H9 (cell line): ENCODE data around the gene NUMA1. TPM values are rescaled to one million over a fixed set of nuclear protein-coding genes. Genes with fewer than 3 reads are reported as not detected.

Experiments
- DNase-seq: peaks from one replicate; pipeline ENCODE4 v3.0.0-alpha.2; 2017
- H2AFZ ChIP-seq: one replicate; pipeline ENCODE4 v1.6.1; 2013; ENCODE audit warnings: mild to moderate bottlenecking, low read length, control low read depth, moderate library complexity
- H2AK5ac ChIP-seq: 2 replicates; pipeline ENCODE4 v1.6.1; 2013; ENCODE audit warnings: low read length, control low read depth, mixed read lengths; ENCODE audit not compliant: insufficient read length
- H2BK120ac ChIP-seq: one replicate; pipeline ENCODE4 v1.6.1; 2013; ENCODE audit warnings: low read depth, mild to moderate bottlenecking, low read length, control low read depth, inconsistent platforms; ENCODE audit not compliant: poor library complexity, severe bottlenecking
- H2BK12ac ChIP-seq: 2 replicates; pipeline ENCODE4 v1.6.1; 2013; ENCODE audit warnings: low read length, control low read depth, mixed read lengths, low read depth; ENCODE audit not compliant: insufficient read length
- H2BK15ac ChIP-seq: 2 replicates; pipeline ENCODE4 v1.6.1; 2013; ENCODE audit warnings: low read depth, low read length, control low read depth
- H2BK20ac ChIP-seq: one replicate; pipeline ENCODE4 v1.6.1; 2013; ENCODE audit warnings: low read depth, mild to moderate bottlenecking, low read length, control low read depth, inconsistent platforms; ENCODE audit not compliant: poor library complexity, severe bottlenecking
- H2BK5ac ChIP-seq: 2 replicates; pipeline ENCODE4 v1.6.1; 2013; ENCODE audit warnings: low read length, control low read depth, mixed read lengths; ENCODE audit not compliant: insufficient read length
- H3K14ac ChIP-seq: 2 replicates; pipeline ENCODE4 v1.6.1; 2013; ENCODE audit warnings: low read length, control low read depth; ENCODE audit not compliant: insufficient read depth
- H3K18ac ChIP-seq: 2 replicates; pipeline ENCODE4 v1.6.1; 2013; ENCODE audit warnings: low read depth, mild to moderate bottlenecking, mixed read lengths, low read length, control low read depth; ENCODE audit not compliant: insufficient read length
- H3K23ac ChIP-seq: 2 replicates; pipeline ENCODE4 v1.6.1; 2013; ENCODE audit warnings: low read length, control low read depth, mixed read lengths, low read depth; ENCODE audit not compliant: insufficient read length
- H3K23me2 ChIP-seq: 2 replicates; pipeline ENCODE4 v1.6.1; 2013; ENCODE audit warnings: low read depth, mild to moderate bottlenecking, mixed read lengths, low read length, control low read depth; ENCODE audit not compliant: insufficient read length, poor library complexity, severe bottlenecking
- H3K27ac ChIP-seq: 2 replicates; pipeline ENCODE4 v1.5.1; 2013; ENCODE audit warnings: low read length, control low read depth, mixed read lengths, low read depth; ENCODE audit not compliant: insufficient read length
- H3K27me3 ChIP-seq: 2 replicates; pipeline ENCODE4 v1.6.1; 2013; ENCODE audit warnings: low read length, control low read depth, inconsistent platforms; ENCODE audit not compliant: insufficient read depth
- H3K4ac ChIP-seq: 2 replicates; pipeline ENCODE4 v1.6.1; 2013; ENCODE audit warnings: low read depth, mild to moderate bottlenecking, control low read depth, inconsistent platforms, low read length, moderate library complexity
- H3K4me1 ChIP-seq: 2 replicates; pipeline ENCODE4 v1.6.1; 2013; ENCODE audit warnings: low read length, control low read depth, inconsistent platforms; ENCODE audit not compliant: insufficient read depth
- H3K4me2 ChIP-seq: 2 replicates; pipeline ENCODE4 v1.6.1; 2013; ENCODE audit warnings: low read length, control low read depth, mixed read lengths; ENCODE audit not compliant: insufficient read length, insufficient read depth
- H3K56ac ChIP-seq: 2 replicates; pipeline ENCODE4 v1.6.1; 2013; ENCODE audit warnings: low read depth, mild to moderate bottlenecking, mixed read lengths, low read length, control low read depth; ENCODE audit not compliant: insufficient read length
- H3K79me1 ChIP-seq: 2 replicates; pipeline ENCODE4 v1.6.1; 2013; ENCODE audit warnings: low read depth, mild to moderate bottlenecking, moderate library complexity, low read length, control low read depth, inconsistent platforms; ENCODE audit not compliant: insufficient read depth, poor library complexity, severe bottlenecking
- H3K79me2 ChIP-seq: 2 replicates; pipeline ENCODE4 v1.6.1; 2013; ENCODE audit warnings: low read length, control low read depth, inconsistent platforms; ENCODE audit not compliant: insufficient read depth
- H3K9ac ChIP-seq: 2 replicates; pipeline ENCODE4 v1.6.1; 2013; ENCODE audit warnings: low read length, control low read depth, mixed read lengths; ENCODE audit not compliant: insufficient read length; ENCODE audit errors: extremely low read depth
- H3K9me3 ChIP-seq: one replicate; pipeline ENCODE4 v1.6.1; 2013; ENCODE audit warnings: low read depth, low read length, inconsistent platforms; ENCODE audit not compliant: control insufficient read depth
- H3T11ph ChIP-seq: one replicate; pipeline ENCODE4 v1.6.1; 2013; ENCODE audit warnings: mild to moderate bottlenecking, low read length, control low read depth, inconsistent platforms
- H4K20me1 ChIP-seq: one replicate; pipeline ENCODE4 v1.6.1; 2013; ENCODE audit not compliant: control insufficient read depth, insufficient read length, insufficient read depth
- H4K5ac ChIP-seq: 2 replicates; pipeline ENCODE4 v1.6.1; 2013; ENCODE audit warnings: low read depth, mild to moderate bottlenecking, mixed read lengths, low read length, control low read depth; ENCODE audit not compliant: insufficient read length
- H4K8ac ChIP-seq: replicated peaks from 2 replicates; pipeline ENCODE4 v1.6.1; 2013; ENCODE audit warnings: low read length, control low read depth, mixed read lengths, low read depth; ENCODE audit not compliant: insufficient read length
- H4K91ac ChIP-seq: 2 replicates; pipeline ENCODE4 v1.6.1; 2013; ENCODE audit warnings: low read depth, mild to moderate bottlenecking, moderate library complexity, mixed read lengths, low read length, control low read depth; ENCODE audit not compliant: insufficient read length
- H3K27ac Mint-ChIP-seq, 3 experiments: 2 replicates in 2 of 3; 3 replicates in 1 of 3; pipeline ENCODE4 v1.8.0; 2020 to 2021; ENCODE audit warnings: mixed read lengths in 3 of 3, mild to moderate bottlenecking in 1 of 3, moderate library complexity in 1 of 3
- H3K27me3 Mint-ChIP-seq: 2 replicates; pipeline ENCODE4 v1.8.0; 2021; ENCODE audit warnings: low read depth, mild to moderate bottlenecking, moderate library complexity, mixed read lengths
- H3K36me3 Mint-ChIP-seq, 3 experiments: 2 replicates in 2 of 3; 3 replicates in 1 of 3; pipeline ENCODE4 v1.8.0; 2020 to 2021; ENCODE audit warnings: low read depth in 3 of 3, mixed read lengths in 3 of 3; ENCODE audit not compliant: insufficient read depth in 1 of 3
- H3K4me1 Mint-ChIP-seq, 2 experiments: 2 replicates each; pipeline ENCODE4 v1.8.0; 2020; ENCODE audit warnings: mixed read lengths in 2 of 2
- H3K4me3 Mint-ChIP-seq, 2 experiments: 2 replicates in 1 of 2; 3 replicates in 1 of 2; pipeline ENCODE4 v1.8.0; 2020 to 2021; ENCODE audit warnings: mild to moderate bottlenecking in 2 of 2, mixed read lengths in 2 of 2, moderate library complexity in 1 of 2
- H3K9me3 Mint-ChIP-seq, 2 experiments: 2 replicates in 1 of 2; 3 replicates in 1 of 2; pipeline ENCODE4 v1.8.0; 2020; ENCODE audit warnings: mild to moderate bottlenecking in 2 of 2, mixed read lengths in 2 of 2, moderate library complexity in 1 of 2
- CTCF ChIP-seq: fragments of 200-600 bp; sonication (generic); conservative IDR thresholded peaks from 3 replicates; pipeline ENCODE4 v1.8.0; 2021; ENCODE audit warnings: antibody characterized with exemption, mild to moderate bottlenecking
- WGBS: extraction: QIAGEN DNeasy Blood & Tissue Kit; methylation state at CpG from one replicate; pipeline ENCODE4 v1.1.7; 2013; ENCODE audit warnings: missing lambda C conversion rate, low lambda C conversion rate, mixed read lengths; ENCODE audit not compliant: insufficient read length; ENCODE audit errors: extremely low coverage; 5-methylcytosine and 5-hydroxymethylcytosine counted together
- total RNA-seq: library from RNA; stranded (reverse); gene quantifications from 2 replicates; pipeline ENCODE4 v1.2.1, GENCODE V29; 2021

NUMA1 gene
- total RNA-seq, 1 experiment from 2014 or later = 136 TPM

- H4K20me1 ChIP-seq = no peaks in the 10 kb centered on the region
Measured at GRCh38 chr11:72030472-72031045, 49.8 kb downstream of the NUMA1 start.

More at GRCh38 chr11:72030472-72031045, 49.8 kb downstream of the NUMA1 start:
- Histone ChIP-seq H4K8ac (no peak overlapping the region), H3K23me2 (no peaks in the 10 kb centered on the region), H3K56ac (no peak overlapping the region), H3K9me3 (no peaks in the 10 kb centered on the region), H4K91ac (no peak overlapping the region), H3K4ac (no peak overlapping the region), H3K14ac (no peak overlapping the region), H3K18ac (no peak overlapping the region), H3K9ac (no peak overlapping the region), H3K79me1 (no peaks in the 10 kb centered on the region), H3K23ac (no peak overlapping the region), H2BK20ac (no peak overlapping the region), H2AK5ac (no peak overlapping the region), H3K27ac (no peak overlapping the region), H3K4me1 (no peaks in the 10 kb centered on the region), H3T11ph (no peak overlapping the region), H2BK120ac (no peak overlapping the region), H2BK12ac (no peak overlapping the region), H4K5ac (no peak overlapping the region), H3K79me2 (no peaks in the 10 kb centered on the region), H2BK15ac (no peak overlapping the region), H3K4me2 (no peak overlapping the region), H3K27me3 (no peaks in the 10 kb centered on the region), H2AFZ (no peak overlapping the region), H2BK5ac (no peak overlapping the region)
- no peaks in the 10 kb centered on the region for H3K27me3 Mint-ChIP-seq
- no peak for TF ChIP-seq CTCF
- H3K36me3 Mint-ChIP-seq = peaks cover 5 to 56% (median 39%) of the 10 kb centered on the region in 3 experiments; a peak in 6 of 7 replicates
- no peak overlapping the region for H3K4me3 Mint-ChIP-seq
- peaks cover 6 to 7% of the 10 kb centered on the region in 2 experiments for H3K4me1 Mint-ChIP-seq
- H3K27ac Mint-ChIP-seq = no peak overlapping the region; a peak in 1 of 7 replicates
- DNase-seq = no peak
- H3K9me3 Mint-ChIP-seq = no peaks in the 10 kb centered on the region
- WGBS = no CpG with 5 or more reads among the region's 1 CpG
